GM23248 (cell line): Measurements from ENCODE around the gene EPHB6.

Experiments used
- EZH2 ChIP-seq: fragments of 200-600 bp; sonication (generic); IDR thresholded peaks from 2 replicates; pipeline ENCODE4 v1.6.1; 2018; ENCODE audit warnings: antibody characterized with exemption, mild to moderate bottlenecking; ENCODE audit not compliant: insufficient read depth, poor library complexity, severe bottlenecking
- EZH2phosphoT487 ChIP-seq: fragments of 200-600 bp; sonication (generic); IDR thresholded peaks from 2 replicates; pipeline ENCODE4 v1.6.1; 2018; ENCODE audit warnings: antibody characterized with exemption, moderate library complexity, mild to moderate bottlenecking, low read depth; ENCODE audit not compliant: insufficient read depth

- TF ChIP-seq EZH2phosphoT487: no peak
- TF ChIP-seq EZH2: no peak
Observed at GRCh38 chr7:142880876-142881505, 26.1 kb downstream of the EPHB6 start.
